ENCODE results near the gene KLK11. TPM values are rescaled to one million over a fixed set of nuclear protein-coding genes. Genes with fewer than 3 reads are reported as not detected.
"Not testable (repeated sequence)": the region's sequence is repeated elsewhere in the genome, so short reads cannot be mapped to it uniquely, and the experiment has no call there.

Gene KLK11
- total RNA-seq, 1 donor from 2014 or later, result not detected

- DNase-seq (ENCODE audit: low read depth, low spot score), result no peak
Measured at GRCh38 chr19:51006406-51006805, 20.0 kb downstream of the KLK11 start.

- no peak for DNase-seq (ENCODE audit: low read depth, low spot score)
Measured at GRCh38 chr19:51005248-51005647, 21.2 kb downstream of the KLK11 start.

- DNase-seq (ENCODE audit: low read depth, low spot score), result no peak
Measured at GRCh38 chr19:51003316-51003715, 23.1 kb downstream of the KLK11 start.

GRCh38 chr19:51002542-51003311 lies 23.7 kb downstream of the KLK11 start:
- no peak for DNase-seq (ENCODE audit: low read depth, low spot score)

GRCh38 chr19:51002089-51002532 lies 24.3 kb downstream of the KLK11 start:
- no peak for DNase-seq (ENCODE audit: low read depth, low spot score)

- no peak for DNase-seq (ENCODE audit: low read depth, low spot score)
Measured at GRCh38 chr19:51001515-51001914, 24.9 kb downstream of the KLK11 start, which contains the start of gene KLK8. Gene KLK8, minus strand, starts transcription at chr19:51001604. Its CDS starts 437 bp downstream, at chr19:51001167.

- no peak for DNase-seq (ENCODE audit: low read depth, low spot score)
Measured at GRCh38 chr19:51000981-51001380, 25.4 kb downstream of the KLK11 start.

GRCh38 chr19:51000426-51000825 lies 26.0 kb downstream of the KLK11 start:
- no peak for DNase-seq (ENCODE audit: low read depth, low spot score)

GRCh38 chr19:50998686-50999085 lies 27.7 kb downstream of the KLK11 start:
- no peak for DNase-seq (ENCODE audit: low read depth, low spot score)

- no peak for DNase-seq (ENCODE audit: low read depth, low spot score)
Measured at GRCh38 chr19:50998061-50998460, 28.4 kb downstream of the KLK11 start.

GRCh38 chr19:50994129-50994528 lies 32.3 kb downstream of the KLK11 start:
- no peak for DNase-seq (ENCODE audit: low read depth, low spot score)

- no peak for DNase-seq (ENCODE audit: low read depth, low spot score)
Measured at GRCh38 chr19:50992666-50993035, 33.8 kb downstream of the KLK11 start.

GRCh38 chr19:50984416-50984815 lies 42.0 kb downstream of the KLK11 start:
- DNase-seq (ENCODE audit: low read depth, low spot score), result not testable (repeated sequence)

- DNase-seq (ENCODE audit: low read depth, low spot score), result no peak
Measured at GRCh38 chr19:50983625-50984292, 42.7 kb downstream of the KLK11 start, which contains the start of gene KLK7. Gene KLK7, minus strand, starts transcription at chr19:50983917. Its CDS starts 1,518 bp downstream, at chr19:50982399.

GRCh38 chr19:50982186-50982585 lies 44.2 kb downstream of the KLK11 start:
- no peak for DNase-seq (ENCODE audit: low read depth, low spot score)

GRCh38 chr19:50981587-50982146 lies 44.7 kb downstream of the KLK11 start:
- no peak for DNase-seq (ENCODE audit: low read depth, low spot score)

- DNase-seq (ENCODE audit: low read depth, low spot score), result no peak
Measured at GRCh38 chr19:50980208-50980607, 46.2 kb downstream of the KLK11 start.

- no peak for DNase-seq (ENCODE audit: low read depth, low spot score)
Measured at GRCh38 chr19:50979758-50980157, 46.7 kb downstream of the KLK11 start.

- no peak for DNase-seq (ENCODE audit: low read depth, low spot score)
Measured at GRCh38 chr19:50978772-50979390, 47.5 kb downstream of the KLK11 start.

- no peak for DNase-seq (ENCODE audit: low read depth, low spot score)
Measured at GRCh38 chr19:50977626-50978025, 48.8 kb downstream of the KLK11 start.

GRCh38 chr19:50975766-50976165 lies 50.6 kb downstream of the KLK11 start:
- DNase-seq (ENCODE audit: low read depth, low spot score), result no peak
